Neural progenitor cell (in vitro differentiated cells): Measurements from ENCODE around the gene OSBP. TPM values are rescaled to one million over a fixed set of nuclear protein-coding genes. Genes with fewer than 3 reads are reported as not detected.

ENCODE experiments used
- DNase-seq: peaks from one replicate; pipeline ENCODE4 v3.0.0-alpha.2; 2016; ENCODE audit warnings: low spot score
- H2AFZ ChIP-seq: fragments of 200-600 bp; sonication (generic); replicated peaks from 2 replicates; pipeline ENCODE4 v1.6.1; 2016; ENCODE audit warnings: antibody characterized with exemption
- H3F3A ChIP-seq: fragments of 200-600 bp; sonication (generic); 2 replicates; pipeline ENCODE4 v1.6.1; 2016; ENCODE audit warnings: antibody characterized with exemption, low read depth
- H3K27ac ChIP-seq: fragments of 200-600 bp; sonication (generic); 2 replicates; pipeline ENCODE4 v1.5.1; 2016; ENCODE audit warnings: mild to moderate bottlenecking
- H3K27me3 ChIP-seq: fragments of 200-600 bp; sonication (generic); 2 replicates; pipeline ENCODE4 v1.6.1; 2016; ENCODE audit warnings: mild to moderate bottlenecking, moderate library complexity
- H3K36me3 ChIP-seq: fragments of 200-600 bp; sonication (generic); 2 replicates; pipeline ENCODE4 v1.5.1; 2016
- H3K4me1 ChIP-seq: fragments of 200-600 bp; sonication (generic); 2 replicates; pipeline ENCODE4 v1.6.1; 2016; ENCODE audit warnings: mixed run types
- H3K4me2 ChIP-seq: fragments of 200-600 bp; sonication (generic); 2 replicates; pipeline ENCODE4 v1.6.1; 2016
- H3K4me3 ChIP-seq: fragments of 200-600 bp; sonication (generic); 2 replicates; pipeline ENCODE4 v1.5.1; 2016
- H3K79me2 ChIP-seq: fragments of 200-600 bp; sonication (generic); 2 replicates; pipeline ENCODE4 v1.6.1; 2016; ENCODE audit warnings: low read depth
- H3K9ac ChIP-seq: fragments of 200-600 bp; sonication (generic); 2 replicates; pipeline ENCODE4 v1.6.1; 2016
- H3K9me3 ChIP-seq: fragments of 200-600 bp; sonication (generic); 2 replicates; pipeline ENCODE4 v1.5.1; 2016; ENCODE audit warnings: low read depth
- H4K20me1 ChIP-seq: fragments of 200-600 bp; sonication (generic); 2 replicates; pipeline ENCODE4 v1.6.1; 2016; ENCODE audit warnings: low read depth
- H3K27ac Mint-ChIP-seq: 3 replicates; pipeline ENCODE4 v1.8.0; 2021; ENCODE audit warnings: mixed read lengths
- H3K27me3 Mint-ChIP-seq: 2 replicates; pipeline ENCODE4 v1.8.0; 2022; ENCODE audit warnings: low read depth, mild to moderate bottlenecking, inconsistent platforms, moderate library complexity, mixed read lengths; ENCODE audit not compliant: insufficient read depth
- H3K36me3 Mint-ChIP-seq: 3 replicates; pipeline ENCODE4 v1.8.0; 2021; ENCODE audit warnings: mixed read lengths
- H3K4me1 Mint-ChIP-seq: 3 replicates; pipeline ENCODE4 v1.8.0; 2021; ENCODE audit warnings: mixed read lengths
- H3K4me3 Mint-ChIP-seq: 3 replicates; pipeline ENCODE4 v1.8.0; 2021; ENCODE audit warnings: mild to moderate bottlenecking, moderate library complexity, mixed read lengths
- H3K9me3 Mint-ChIP-seq: 3 replicates; pipeline ENCODE4 v1.8.0; 2020; ENCODE audit warnings: mixed read lengths
- CTCF ChIP-seq: fragments of 200-600 bp; sonication (generic); IDR thresholded peaks from 2 replicates; pipeline ENCODE4 v1.5.1; 2017; ENCODE audit warnings: antibody characterized with exemption, mild to moderate bottlenecking
- EZH2 ChIP-seq: fragments of 200-600 bp; sonication (generic); IDR thresholded peaks from 2 replicates; pipeline ENCODE4 v1.6.1; 2017; ENCODE audit warnings: antibody characterized with exemption, mild to moderate bottlenecking, moderate library complexity
- EZH2phosphoT487 ChIP-seq: fragments of 200-600 bp; sonication (generic); IDR thresholded peaks from 2 replicates; pipeline ENCODE4 v1.6.1; 2017; ENCODE audit warnings: antibody characterized with exemption
- total RNA-seq: library from RNA; depleted of rRNA; stranded (reverse); fragments of >200 nt; gene quantifications from 2 replicates; pipeline ENCODE4 v1.2.3, GENCODE V29; 2015; ENCODE audit warnings: low replicate concordance

The OSBP gene
- total RNA-seq, 1 donor from 2014 or later, result 22.7 TPM

- no peak overlapping the region for H3K4me3 Mint-ChIP-seq
- peak; percentile 19 for DNase-seq
- Histone ChIP-seq H3K27me3 (no peaks in the 10 kb centered on the region), H3K79me2 (no peaks in the 10 kb centered on the region), H3K9ac (no peak overlapping the region), H3K4me2 (no peak overlapping the region), H3K36me3 (peaks cover 8% of the 10 kb centered on the region), H3F3A (peaks cover 11% of the 10 kb centered on the region), H3K9me3 (no peaks in the 10 kb centered on the region), H3K27ac (peak overlapping the region; percentile 68), H4K20me1 (no peaks in the 10 kb centered on the region), H3K4me1 (no peaks in the 10 kb centered on the region), H3K4me3 (no peak overlapping the region), H2AFZ (no peak overlapping the region)
- no peak for TF ChIP-seq EZH2phosphoT487
- no peak for TF ChIP-seq EZH2
- no peak for TF ChIP-seq CTCF
- H3K27me3 Mint-ChIP-seq, result no peaks in the 10 kb centered on the region
- H3K36me3 Mint-ChIP-seq, result peaks cover 40% of the 10 kb centered on the region
- H3K4me1 Mint-ChIP-seq, result peaks cover 7% of the 10 kb centered on the region
- H3K27ac Mint-ChIP-seq, result no peak overlapping the region
- no peaks in the 10 kb centered on the region for H3K9me3 Mint-ChIP-seq
These were observed 40.6 kb downstream of the OSBP start for GRCh38 chr11:59574932-59575502.

GRCh38 chr11:59574467-59574866 lies 41.1 kb downstream of the OSBP start:
- peaks cover 7% of the 10 kb centered on the region for H3K4me1 Mint-ChIP-seq
- Histone ChIP-seq H3K4me3 (no peak overlapping the region), H3K4me2 (no peak overlapping the region), H2AFZ (no peak overlapping the region), H3F3A (peaks cover 11% of the 10 kb centered on the region), H3K27ac (peak overlapping the region; percentile 68), H3K9me3 (no peaks in the 10 kb centered on the region), H4K20me1 (no peaks in the 10 kb centered on the region), H3K4me1 (no peaks in the 10 kb centered on the region), H3K27me3 (no peaks in the 10 kb centered on the region), H3K36me3 (peaks cover 8% of the 10 kb centered on the region), H3K79me2 (no peaks in the 10 kb centered on the region), H3K9ac (no peak overlapping the region)
- H3K9me3 Mint-ChIP-seq, result no peaks in the 10 kb centered on the region
- TF ChIP-seq EZH2, result no peak
- no peak for TF ChIP-seq CTCF
- no peak for TF ChIP-seq EZH2phosphoT487
- no peaks in the 10 kb centered on the region for H3K27me3 Mint-ChIP-seq
- H3K36me3 Mint-ChIP-seq, result peaks cover 37% of the 10 kb centered on the region
- no peak for DNase-seq
- no peak overlapping the region for H3K27ac Mint-ChIP-seq
- no peak overlapping the region for H3K4me3 Mint-ChIP-seq

GRCh38 chr11:59573216-59573615 lies 42.4 kb downstream of the OSBP start:
- no peaks in the 10 kb centered on the region for H3K9me3 Mint-ChIP-seq
- TF ChIP-seq EZH2phosphoT487, result no peak
- no peak for TF ChIP-seq CTCF
- TF ChIP-seq EZH2, result no peak
- DNase-seq, result no peak
- no peak overlapping the region for H3K27ac ChIP-seq
- no peak overlapping the region for H2AFZ ChIP-seq
- no peaks in the 10 kb centered on the region for H4K20me1 ChIP-seq
- H3K36me3 Mint-ChIP-seq, result peaks cover 31% of the 10 kb centered on the region
- H3K4me3 ChIP-seq, result no peak overlapping the region
- H3K4me1 Mint-ChIP-seq, result peaks cover 7% of the 10 kb centered on the region
- peaks cover 11% of the 10 kb centered on the region for H3F3A ChIP-seq
- H3K9ac ChIP-seq, result no peak overlapping the region
- no peaks in the 10 kb centered on the region for H3K79me2 ChIP-seq
- no peak overlapping the region for H3K4me2 ChIP-seq
- H3K27me3 Mint-ChIP-seq, result no peaks in the 10 kb centered on the region
- no peaks in the 10 kb centered on the region for H3K4me1 ChIP-seq
- no peaks in the 10 kb centered on the region for H3K36me3 ChIP-seq
- H3K9me3 ChIP-seq, result no peaks in the 10 kb centered on the region
- H3K27me3 ChIP-seq, result no peaks in the 10 kb centered on the region
- H3K4me3 Mint-ChIP-seq, result no peak overlapping the region
- no peak overlapping the region for H3K27ac Mint-ChIP-seq
